ENCODE results near the gene CXorf38.

The CXorf38 gene

GRCh38 chrX:40625294-40625693 is 22.1 kb downstream of the CXorf38 start:
- TF ChIP-seq, protein P1, sequence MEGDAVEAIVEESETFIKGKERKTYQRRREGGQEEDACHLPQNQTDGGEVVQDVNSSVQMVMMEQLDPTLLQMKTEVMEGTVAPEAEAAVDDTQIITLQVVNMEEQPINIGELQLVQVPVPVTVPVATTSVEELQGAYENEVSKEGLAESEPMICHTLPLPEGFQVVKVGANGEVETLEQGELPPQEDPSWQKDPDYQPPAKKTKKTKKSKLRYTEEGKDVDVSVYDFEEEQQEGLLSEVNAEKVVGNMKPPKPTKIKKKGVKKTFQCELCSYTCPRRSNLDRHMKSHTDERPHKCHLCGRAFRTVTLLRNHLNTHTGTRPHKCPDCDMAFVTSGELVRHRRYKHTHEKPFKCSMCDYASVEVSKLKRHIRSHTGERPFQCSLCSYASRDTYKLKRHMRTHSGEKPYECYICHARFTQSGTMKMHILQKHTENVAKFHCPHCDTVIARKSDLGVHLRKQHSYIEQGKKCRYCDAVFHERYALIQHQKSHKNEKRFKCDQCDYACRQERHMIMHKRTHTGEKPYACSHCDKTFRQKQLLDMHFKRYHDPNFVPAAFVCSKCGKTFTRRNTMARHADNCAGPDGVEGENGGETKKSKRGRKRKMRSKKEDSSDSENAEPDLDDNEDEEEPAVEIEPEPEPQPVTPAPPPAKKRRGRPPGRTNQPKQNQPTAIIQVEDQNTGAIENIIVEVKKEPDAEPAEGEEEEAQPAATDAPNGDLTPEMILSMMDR (conservative IDR thresholded peaks at IDR 0.05) = no peak
- H3K27ac ChIP-seq = no peak overlapping the region

- H3K27ac ChIP-seq = no peak overlapping the region
- TF ChIP-seq, protein P1 (conservative IDR thresholded peaks at IDR 0.05) = no peak
Measured at GRCh38 chrX:40623665-40624064, 23.7 kb downstream of the CXorf38 start.

- TF ChIP-seq, protein P1 (conservative IDR thresholded peaks at IDR 0.05) = no peak
- H3K27ac ChIP-seq = no peak within 1 kb of the TSS
Measured at GRCh38 chrX:40623139-40623536, 24.2 kb downstream of the CXorf38 start, which contains the start of gene MPC1L. Gene MPC1L (plus strand): TSS chrX:40623428. CDS start chrX:40623566, 138 bp downstream.

DNA sequence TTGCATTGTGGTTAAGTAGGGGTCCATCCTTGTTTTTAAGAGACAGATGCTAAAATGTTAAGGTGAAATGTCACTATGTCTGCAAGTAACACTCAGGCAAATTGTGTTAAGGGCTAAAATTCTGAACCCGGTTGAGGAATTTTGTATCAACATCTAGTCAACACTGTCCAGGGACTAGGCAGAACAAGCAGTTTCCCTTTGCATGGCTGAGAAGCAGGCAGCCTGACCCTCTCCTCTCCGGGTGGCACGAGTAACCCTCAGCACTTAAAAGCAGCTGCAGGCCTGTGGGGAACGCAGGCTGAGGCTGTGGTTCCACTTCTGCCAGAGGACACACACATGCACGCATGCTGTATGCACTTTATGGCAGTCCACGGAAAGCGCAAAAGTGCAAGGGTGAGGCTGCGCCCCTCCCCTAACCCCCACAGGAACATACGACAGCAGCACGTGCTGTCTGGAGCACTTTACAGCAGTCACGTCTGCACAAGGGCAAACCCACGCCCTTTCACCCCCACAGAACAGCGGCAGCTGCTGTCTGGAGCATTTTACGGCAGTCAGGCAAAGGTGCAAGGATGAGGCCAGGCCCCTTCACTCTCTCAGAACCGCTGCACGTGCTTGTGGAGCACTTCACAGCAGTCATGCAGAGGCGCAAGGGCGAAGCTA is 24.8 kb downstream of the CXorf38 start:
- TF ChIP-seq, protein P1 (conservative IDR thresholded peaks at IDR 0.05) = no peak
- no peak overlapping the region for H3K27ac ChIP-seq

- no peak overlapping the region for H3K27ac ChIP-seq
- TF ChIP-seq, protein P1 (conservative IDR thresholded peaks at IDR 0.05) = no peak
Measured at GRCh38 chrX:40617566-40617965, 29.8 kb downstream of the CXorf38 start.

DNA sequence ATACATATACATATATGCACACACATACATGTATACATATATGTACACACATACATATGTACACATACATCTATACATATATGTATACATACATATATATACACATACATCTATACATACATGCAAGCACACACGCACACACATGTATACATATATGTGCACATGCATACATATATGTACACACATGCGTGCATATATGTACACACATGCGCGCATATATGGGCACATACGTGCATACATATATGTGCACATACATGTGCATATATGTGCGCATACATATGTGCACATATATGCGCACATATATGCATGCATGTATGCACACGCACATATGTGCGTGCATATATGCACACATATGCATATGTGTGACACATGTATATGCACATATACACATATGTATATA is 31.4 kb downstream of the CXorf38 start:
- H3K27ac ChIP-seq = no peak overlapping the region

GRCh38 chrX:40612511-40612910 is 34.9 kb downstream of the CXorf38 start:
- peak overlapping the region; percentile 65 for H3K27ac ChIP-seq
- TF ChIP-seq, protein P1 (conservative IDR thresholded peaks at IDR 0.05) = no peak

More for the DNA sequence above, 31.4 kb downstream of the CXorf38 start:
- TF ChIP-seq, protein P1 (conservative IDR thresholded peaks at IDR 0.05) = no peak
